DMS79 (cell line): ENCODE results near the gene WRAP53.

Experiments used
- DNase-seq: peaks from one replicate; lab custom pipeline; 2025; lab: John Stamatoyannopoulos, UW

The WRAP53 gene

DNA sequence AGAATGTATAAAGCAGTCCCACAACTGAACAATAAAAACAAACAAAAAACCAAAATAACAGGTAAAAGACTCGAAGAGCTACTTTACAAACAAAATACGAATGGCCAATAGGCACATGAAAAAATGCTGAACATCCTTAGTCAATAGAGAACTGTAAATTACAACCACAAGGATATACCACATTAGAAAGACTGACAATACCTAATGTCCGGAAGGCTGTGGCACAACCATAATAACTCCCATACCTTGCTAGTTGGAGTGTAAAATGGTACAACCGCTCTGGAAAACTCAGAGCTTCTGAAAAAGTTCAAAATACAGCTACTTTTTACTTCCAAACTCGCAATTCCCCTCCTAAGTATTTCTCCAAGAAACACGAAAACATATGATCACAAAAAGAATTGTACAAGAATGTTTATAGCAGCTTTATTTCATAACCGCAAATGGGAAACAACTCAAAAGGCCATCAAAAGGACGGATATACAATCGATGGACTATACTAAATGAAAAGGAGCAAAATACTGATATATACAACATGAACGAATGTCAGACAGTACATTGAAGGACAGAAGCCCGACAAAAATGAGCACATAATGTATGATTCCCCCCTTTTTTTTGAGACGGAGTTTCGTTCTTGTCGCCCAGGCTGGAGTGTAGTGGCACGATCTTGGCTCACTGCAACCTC lies 3.3 kb upstream of the WRAP53 start:
- no peak for DNase-seq

DNA sequence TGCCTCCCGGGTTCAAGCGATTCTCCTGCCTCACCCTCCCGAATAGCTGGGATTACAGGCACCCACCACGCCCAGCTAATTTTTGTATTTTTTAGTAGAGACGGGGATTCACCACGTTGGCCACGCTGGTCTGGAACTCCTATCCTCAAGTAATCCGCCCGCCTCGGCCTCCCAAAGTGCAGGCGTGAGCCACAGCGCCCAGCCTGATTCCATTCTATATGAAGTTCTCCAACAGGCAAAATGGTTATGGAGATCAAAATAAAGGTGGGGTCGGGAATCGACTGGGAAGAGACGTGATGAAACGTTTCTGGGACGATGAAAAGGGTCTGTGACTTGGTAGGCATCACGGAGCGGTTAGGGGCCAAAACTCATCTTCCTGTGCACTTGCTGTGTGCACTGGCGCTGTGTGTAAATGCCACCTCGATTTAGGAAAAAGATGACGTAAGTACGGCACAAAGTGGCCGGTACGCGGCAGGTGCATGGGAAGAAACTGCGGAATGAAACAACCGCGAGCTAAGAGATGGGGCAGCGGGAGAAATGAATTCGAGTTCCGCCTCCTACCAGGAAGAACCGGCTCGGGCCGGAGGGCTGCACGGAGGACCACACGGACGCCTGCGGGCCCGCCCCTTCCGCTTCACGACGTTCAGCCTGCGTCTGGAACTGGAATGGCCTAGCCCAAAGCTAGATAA lies 2.6 kb upstream of the WRAP53 start:
- DNase-seq = peak; percentile 88

DNA sequence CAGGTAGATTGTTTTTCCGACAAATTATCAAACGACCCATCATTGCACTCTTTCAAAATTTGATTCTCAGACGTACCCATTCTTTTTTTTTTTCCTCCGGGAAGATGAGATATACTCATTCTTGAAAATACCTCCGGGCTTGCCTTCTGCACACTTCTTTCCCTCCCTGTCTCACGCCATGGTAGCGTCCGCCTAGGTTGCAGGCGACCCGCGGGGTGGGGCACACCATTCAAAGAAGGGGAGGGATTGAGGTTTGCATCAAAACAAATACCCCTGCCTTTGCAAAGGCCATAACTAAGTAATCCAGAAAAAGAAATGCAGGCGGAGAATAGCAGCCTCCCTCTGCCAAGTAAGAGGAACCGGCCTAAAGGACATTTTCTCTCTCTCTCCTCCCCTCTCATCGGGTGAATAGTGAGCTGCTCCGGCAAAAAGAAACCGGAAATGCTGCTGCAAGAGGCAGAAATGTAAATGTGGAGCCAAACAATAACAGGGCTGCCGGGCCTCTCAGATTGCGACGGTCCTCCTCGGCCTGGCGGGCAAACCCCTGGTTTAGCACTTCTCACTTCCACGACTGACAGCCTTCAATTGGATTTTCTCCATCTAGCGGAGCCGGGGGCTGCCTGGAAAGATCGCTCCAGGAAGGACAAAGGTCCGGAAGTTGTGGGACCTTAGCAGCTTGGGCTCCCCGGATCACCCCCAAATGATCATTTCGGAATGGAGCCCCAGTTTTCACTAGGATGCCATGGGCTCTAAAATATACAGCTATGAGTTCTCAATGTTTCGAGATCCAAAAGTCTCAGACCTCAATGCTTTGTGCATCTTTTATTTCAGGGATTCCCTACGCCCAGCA lies 1.8 kb upstream of the WRAP53 start:
- DNase-seq = peak; percentile 85

DNA sequence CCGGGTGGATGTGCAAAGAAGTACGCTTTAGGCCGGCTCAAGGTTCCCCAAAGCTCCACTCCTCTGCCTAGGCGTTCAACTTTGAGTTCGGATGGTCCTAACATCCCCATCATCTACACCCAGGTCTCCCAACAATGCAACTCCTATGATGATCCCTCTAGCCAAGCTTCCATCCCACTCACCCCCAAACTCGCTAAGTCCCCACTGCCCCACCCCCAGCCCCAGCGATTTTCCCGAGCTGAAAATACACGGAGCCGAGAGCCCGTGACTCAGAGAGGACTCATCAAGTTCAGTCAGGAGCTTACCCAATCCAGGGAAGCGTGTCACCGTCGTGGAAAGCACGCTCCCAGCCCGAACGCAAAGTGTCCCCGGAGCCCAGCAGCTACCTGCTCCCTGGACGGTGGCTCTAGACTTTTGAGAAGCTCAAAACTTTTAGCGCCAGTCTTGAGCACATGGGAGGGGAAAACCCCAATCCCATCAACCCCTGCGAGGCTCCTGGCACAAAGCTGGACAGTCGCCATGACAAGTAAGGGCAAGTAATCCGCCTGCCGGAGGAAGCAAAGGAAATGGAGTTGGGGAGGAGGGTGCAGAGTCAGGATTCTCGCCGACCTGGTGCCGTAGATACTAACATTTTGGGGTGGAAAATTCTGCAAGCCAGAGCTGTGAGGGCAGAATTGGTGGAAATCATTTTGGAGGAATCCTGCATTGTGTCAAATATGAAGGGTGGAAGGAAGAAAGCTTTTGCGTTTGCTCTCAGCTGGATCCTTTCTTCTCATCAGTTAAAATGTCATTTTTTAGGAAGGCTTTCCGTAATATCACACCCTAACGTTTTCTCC lies 987 bp upstream of the WRAP53 start, which contains the start of gene TP53:
Gene TP53 (minus strand): TSS at position 419 of the 836 bp plus-strand sequence. CDS start 10,896 bp downstream, outside the sequence.
- DNase-seq = peak; percentile 91

DNA sequence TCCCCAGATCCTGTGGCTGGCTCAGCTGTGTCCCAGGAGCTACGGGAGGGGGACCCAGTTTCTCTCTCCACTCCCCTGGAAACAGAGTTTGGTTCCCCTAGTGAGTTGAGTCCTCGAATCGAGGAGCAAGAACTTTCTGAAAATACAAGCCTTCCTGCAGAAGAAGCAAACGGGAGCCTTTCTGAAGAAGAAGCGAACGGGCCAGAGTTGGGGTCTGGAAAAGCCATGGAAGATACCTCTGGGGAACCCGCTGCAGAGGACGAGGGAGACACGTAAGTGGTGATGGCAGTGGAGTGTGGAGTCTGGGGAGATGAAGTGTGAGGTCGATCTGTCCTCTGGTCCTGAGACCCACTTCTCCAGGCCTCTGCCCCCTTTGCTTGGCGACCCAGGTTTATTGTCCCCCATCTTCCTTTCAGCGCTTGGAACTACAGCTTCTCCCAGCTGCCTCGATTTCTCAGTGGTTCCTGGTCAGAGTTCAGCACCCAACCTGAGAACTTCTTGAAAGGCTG lies 585 bp downstream of the WRAP53 start:
- DNase-seq = no peak

DNA sequence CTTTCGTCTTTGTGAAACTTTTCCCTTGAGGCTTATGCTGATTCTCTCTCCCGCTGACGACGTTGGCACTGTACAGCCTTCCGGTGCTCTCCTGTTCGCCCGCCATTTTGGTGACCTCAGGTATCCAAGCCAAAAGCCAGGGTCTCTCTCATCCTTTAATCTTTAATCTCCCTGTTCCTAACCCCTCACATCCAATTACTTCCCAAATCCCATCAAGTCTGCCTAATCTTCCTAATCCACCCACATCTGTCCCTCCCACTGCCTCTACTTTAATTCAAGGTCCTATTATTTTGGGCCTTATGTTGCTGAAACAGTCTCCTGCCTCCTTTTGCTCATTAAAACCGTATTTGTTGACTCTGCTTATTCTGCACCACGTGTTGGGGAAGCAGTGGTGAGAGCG lies 7.3 kb downstream of the WRAP53 start:
- no peak for DNase-seq

DNA sequence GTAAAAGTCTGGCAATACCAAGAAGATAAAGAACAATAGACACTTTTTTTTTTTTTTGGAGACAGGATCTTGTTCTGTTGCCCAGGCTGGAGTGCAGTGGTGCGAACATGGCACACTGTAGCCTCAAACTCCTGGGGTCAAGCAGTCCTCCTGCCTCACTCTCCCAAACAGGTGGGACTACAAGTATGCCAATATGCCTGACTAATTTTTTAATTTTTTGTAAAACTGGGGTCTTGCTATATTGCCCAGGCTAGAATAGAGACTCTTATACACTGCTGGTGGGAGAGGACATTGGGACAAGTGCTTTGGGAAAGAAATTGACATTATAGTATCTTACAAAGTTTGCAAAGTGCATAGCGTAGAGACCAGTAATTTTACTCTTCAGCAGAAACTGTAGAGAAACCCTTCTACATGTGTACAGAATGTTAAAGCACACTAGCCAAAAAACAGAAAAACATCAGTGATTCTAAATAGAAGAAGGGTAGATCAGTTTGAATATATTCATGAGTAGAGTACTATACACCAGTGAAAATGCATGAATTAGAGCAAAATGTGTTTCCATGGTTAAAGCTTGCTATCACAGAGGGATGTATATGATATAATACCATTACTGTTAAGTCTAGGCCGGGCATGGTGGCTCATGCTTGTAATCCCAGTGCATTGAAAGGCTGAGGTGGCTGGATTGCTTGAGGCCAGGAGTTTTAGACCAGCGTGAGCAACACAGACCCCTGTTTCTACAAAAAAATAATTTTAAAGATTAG lies 9.7 kb downstream of the WRAP53 start:
- DNase-seq = no peak

DNA sequence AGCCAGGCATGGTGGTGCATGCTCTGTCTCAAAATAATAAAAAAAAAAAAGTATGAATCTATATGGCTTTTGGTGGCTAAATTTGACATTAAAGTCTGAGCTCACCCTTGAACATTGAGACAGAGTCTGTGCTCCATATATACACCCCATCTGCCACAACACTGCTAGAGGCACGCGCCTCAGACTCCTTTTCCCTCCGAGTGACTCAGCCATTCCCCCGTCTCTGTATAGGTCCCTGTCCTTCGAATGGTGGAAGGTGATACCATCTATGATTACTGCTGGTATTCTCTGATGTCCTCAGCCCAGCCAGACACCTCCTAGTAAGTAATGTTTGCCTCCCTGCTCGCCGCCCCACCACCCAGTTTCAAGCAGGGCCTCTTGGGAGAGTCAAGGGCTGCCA lies 12.2 kb downstream of the WRAP53 start:
- no peak for DNase-seq

DNA sequence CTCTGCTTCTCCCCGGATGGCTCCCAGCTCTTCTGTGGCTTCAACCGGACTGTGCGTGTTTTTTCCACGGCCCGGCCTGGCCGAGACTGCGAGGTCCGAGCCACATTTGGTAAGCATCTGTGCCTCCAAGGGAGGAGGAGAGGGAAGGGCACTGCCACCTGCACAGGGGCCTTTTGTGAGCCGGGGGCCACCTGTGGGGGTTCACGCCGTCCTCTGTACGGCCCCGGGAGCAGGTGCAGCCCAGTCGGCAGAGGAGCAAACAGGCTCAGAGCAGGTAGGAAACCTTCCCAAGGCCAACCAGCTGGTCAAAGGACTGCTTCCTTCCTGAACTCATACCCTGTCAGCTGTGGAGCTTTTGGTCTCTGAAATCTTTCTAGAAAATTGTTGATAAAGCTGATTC lies 13.4 kb downstream of the WRAP53 start:
- DNase-seq = no peak

DNA sequence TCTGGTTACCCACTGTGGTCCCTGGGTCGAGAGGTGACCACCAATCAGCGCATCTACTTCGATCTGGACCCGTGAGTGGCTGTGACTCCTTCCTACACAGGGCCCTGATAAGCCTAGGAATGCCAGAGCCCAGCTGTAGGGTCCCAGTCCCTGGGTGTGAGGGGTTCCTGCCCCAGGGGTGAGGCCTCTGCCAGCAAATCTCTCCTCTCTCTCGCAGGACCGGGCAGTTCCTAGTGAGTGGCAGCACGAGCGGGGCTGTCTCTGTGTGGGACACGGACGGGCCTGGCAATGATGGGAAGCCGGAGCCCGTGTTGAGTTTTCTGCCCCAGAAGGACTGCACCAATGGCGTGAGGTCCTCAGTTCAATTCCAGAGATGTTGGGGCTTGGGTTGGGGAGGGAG lies 14.5 kb downstream of the WRAP53 start:
- no peak for DNase-seq

DNA sequence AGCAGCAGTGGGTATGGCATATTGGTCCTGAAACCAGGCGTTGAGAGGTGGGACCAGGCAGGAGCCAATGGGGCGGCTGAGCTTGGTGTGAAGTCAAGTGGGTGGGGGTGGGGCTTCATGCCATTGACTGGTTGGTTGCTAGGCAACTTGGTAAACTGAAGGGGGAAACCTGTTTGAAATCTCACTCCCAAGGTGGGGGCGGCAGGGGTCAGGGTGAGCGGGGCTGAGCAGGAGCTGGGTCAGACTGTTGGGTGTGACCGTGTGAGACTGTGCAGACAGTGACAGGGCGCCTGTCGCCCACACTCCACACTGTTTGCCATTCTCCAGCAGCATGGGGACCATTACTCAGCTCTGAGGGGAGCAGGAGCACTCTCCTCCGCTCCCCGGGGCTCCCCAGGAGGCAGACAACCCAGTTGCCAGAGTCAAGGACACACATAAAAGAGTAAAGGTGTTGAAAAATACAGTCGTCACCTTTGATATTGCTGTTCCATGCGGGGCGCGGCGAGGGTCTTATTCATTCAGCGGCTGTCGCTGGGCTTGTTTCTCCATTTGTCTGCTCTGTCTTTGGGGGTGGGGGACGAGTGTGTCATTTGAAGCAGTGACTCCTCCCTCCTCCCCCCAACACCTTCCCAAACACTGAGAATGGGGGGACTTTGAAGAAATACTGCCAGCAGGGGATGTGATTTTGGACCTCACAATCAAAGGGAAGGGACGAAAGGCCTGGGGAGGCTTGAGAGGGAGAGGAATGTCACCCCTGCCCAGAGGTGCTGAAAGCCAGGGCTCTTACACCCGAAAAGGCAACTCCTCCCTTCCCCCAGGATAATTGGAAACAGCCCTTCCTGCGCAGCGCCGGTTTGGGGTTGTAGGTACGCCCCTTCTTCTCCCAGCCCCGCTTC lies 15.6 kb downstream of the WRAP53 start:
- DNase-seq = peak; percentile 65

DNA sequence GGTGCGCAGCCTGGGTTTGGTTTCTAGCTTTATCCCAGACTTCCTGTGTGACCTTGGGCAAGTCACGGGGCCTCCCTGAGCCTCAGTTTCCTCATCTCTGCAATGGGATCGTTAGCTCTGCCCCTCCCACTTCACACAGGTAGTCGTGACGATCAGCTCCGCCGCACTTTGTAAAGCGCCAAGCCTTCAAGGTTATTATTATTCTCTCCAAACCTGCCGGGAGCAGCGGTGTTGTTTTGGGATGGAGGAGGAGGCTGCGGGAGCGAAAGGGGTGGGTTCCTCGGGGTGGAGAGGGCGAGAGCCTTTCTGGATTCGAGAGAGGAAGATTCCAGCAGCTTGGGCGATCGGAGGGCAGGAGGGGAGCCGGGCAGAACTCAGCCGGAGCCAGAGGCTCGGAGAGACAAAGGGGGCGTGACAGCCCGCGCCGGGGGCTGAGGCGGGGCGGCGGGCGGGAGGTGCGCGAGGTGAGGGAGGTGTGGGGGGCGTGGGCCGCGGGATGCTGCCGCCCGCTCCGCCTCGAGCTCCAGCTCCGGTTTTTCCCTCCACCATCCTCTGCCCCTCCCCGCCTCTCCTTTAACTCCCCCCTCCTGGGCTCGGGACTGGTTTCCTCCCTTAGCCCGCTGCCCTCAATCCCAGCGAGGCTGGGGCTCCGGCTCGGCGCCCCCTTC lies 16.5 kb downstream of the WRAP53 start, which contains the start of gene EFNB3:
Gene EFNB3 (plus strand): TSS at position 602 of the 668 bp plus-strand sequence. CDS start 397 bp downstream, outside the sequence.
- peak; percentile 33 for DNase-seq

DNA sequence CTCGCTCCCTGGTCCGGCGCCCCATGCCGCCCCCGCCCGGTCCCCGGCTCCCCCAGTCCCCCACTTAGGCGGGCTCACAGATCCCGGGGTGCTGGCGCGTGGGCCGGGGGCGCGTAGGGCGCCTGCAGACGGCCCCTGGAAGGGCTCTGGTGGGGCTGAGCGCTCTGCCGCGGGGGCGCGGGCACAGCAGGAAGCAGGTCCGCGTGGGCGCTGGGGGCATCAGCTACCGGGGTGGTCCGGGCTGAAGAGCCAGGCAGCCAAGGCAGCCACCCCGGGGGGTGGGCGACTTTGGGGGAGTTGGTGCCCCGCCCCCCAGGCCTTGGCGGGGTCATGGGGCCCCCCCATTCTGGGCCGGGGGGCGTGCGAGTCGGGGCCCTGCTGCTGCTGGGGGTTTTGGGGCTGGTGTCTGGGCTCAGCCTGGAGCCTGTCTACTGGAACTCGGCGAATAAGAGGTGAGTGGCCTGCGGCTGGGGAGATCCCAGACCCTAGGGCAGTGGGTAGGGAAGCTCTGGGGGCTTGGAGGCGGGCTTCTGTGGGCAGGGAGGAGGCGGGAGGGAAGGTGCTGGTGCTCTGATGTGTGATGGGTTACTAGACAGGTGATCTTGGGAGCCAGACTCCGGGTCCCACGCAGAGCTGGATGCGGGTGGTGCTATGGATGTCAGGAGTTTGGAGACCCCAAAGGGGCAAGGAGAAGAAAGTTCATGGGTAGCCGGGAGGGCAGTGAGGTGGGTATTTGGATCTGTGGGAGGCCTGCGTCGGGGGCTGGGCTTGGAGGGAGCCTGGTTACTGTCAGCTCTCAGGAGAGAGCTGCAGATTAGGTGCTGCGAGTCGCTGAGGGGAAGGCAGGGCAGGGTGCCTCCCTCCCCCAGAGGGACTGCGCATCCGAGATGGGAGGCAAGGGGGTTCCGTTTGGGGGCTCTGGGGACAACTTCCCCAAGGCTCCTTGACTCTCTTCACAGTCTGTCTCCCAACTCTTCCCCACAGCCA lies 17.3 kb downstream of the WRAP53 start:
- DNase-seq = no peak

DNA sequence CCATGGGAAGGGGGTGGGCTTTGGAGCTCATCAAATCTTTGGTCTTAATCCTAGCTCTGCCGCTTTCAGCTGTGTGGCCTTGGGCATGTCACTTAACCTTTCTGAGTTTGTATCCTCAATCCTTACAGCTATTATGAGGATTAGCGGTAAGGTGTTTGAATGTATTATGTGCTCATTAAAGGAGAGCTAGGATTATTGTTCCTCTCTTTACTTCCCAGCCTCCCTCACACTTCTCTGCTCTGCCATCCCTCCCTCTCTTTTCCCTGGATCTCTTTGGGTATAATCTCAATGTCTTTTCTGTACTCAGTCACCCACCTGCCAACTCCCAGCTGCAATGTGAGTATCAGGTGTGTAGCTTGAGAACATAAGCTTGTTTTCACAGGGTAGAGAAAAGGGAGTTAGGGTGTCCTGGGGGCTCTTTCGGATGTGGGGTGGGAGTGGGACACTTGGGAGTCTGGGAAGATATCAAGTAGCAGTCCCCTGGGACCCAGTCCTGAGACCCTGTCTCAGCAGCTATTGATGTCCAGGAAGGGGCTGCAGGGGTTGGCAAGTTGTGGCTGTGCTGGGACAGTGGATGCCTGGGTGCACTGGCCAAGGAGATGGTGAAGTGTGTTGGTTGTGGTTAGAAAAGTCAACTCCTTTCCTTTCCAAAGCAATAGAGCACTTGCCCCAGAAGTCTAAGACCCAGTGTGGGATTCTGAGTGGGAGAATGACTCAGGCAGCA lies 18.5 kb downstream of the WRAP53 start:
- DNase-seq = no peak

DNA sequence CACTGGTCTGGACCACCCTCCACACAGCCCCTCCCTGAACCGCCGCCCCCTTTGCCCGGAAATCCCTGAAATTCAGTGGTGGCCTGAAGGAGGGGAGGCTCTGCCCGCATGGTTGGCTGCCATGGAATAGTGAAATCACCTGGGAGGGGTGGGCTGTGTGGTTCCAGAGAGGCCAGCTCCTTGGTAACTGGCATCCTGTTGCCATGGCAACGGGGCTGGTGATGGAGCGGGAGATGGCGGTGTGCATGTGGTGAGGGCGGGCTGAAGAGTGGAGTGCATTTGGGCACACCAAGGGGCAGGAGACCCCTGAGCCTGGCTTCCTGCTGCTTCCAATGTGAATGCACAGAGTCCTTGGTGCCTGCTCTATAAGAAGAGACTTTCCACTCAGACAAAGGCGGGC lies 19.2 kb downstream of the WRAP53 start:
- DNase-seq = peak; percentile 10

DNA sequence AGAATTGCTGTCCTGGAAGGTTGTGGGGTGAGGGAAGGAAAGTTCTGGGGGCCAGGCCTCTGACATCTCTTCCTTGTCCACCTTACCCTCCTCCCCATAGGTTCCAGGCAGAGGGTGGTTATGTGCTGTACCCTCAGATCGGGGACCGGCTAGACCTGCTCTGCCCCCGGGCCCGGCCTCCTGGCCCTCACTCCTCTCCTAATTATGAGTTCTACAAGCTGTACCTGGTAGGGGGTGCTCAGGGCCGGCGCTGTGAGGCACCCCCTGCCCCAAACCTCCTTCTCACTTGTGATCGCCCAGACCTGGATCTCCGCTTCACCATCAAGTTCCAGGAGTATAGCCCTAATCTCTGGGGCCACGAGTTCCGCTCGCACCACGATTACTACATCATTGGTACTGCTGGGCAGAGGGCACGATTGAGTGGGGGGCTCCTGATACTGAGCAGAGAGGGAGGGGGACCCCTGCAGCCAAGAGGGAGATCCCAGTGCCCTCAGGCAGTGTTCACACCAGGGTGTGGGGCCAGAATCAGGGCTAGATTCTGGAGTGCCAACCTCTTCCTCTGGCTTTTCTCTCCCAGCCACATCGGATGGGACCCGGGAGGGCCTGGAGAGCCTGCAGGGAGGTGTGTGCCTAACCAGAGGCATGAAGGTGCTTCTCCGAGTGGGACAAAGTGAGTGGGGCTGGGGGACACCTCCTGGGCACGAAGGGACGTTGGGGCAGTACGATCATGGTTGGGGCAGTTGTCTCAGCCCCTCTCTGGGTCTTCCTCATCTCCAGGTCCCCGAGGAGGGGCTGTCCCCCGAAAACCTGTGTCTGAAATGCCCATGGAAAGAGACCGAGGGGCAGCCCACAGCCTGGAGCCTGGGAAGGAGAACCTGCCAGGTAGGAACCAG lies 19.8 kb downstream of the WRAP53 start:
- DNase-seq = no peak
